HCT116 (cell line): ENCODE measurements around the gene APBA2. TPM values are rescaled to one million over a fixed set of nuclear protein-coding genes. Genes with fewer than 3 reads are reported as not detected.

Experiments used
- ATAC-seq: fragments of 200-7000 bp; cut with Tn5 transposase; 2 replicates; pipeline ENCODE4 v1.9.1; 2020; ENCODE audit warnings: mild to moderate bottlenecking, moderate library complexity
- BruUV-seq: library from RNA; stranded (reverse); fragments of 400-500 nt; replicated peaks from 2 replicates; lab custom pipeline; 2021; lab: Mats Ljungman, UMichigan
- CTCF ChIA-PET: fragments of 300-600 bp; sonication (Branson Sonifier 250); formaldehyde crosslinking; loops from one replicate; lab custom pipeline; 2021; ENCODE audit warnings: antibody characterized with exemption; lab: Charles Lee
- POLR2A ChIA-PET: fragments of 300-600, 350-600 bp; sonication (Branson Sonifier 250); formaldehyde crosslinking; loops from one replicate; lab custom pipeline; 2021; ENCODE audit warnings: antibody characterized with exemption; lab: Charles Lee
- RAD21 ChIA-PET, 2 experiments: fragments of 300-600 bp; sonication (Branson Sonifier 250); formaldehyde crosslinking; loops; one replicate each; lab custom pipeline; 2023; ENCODE audit warnings: low total read pairs in 2 of 2; ENCODE audit not compliant: uncharacterized antibody in 2 of 2, unreplicated experiment in 2 of 2, low non-redundant PET in 1 of 2; lab: Charles Lee
- DNase-seq: peaks from one replicate; pipeline ENCODE4 v3.0.0-alpha.2; 2010; ENCODE audit warnings: low read depth, low spot score
- H2AFZ ChIP-seq: fragments of 200-600 bp; shearing (Covaris generic), sonication (generic); 2 replicates; pipeline ENCODE4 v1.6.1; 2017; ENCODE audit warnings: low read depth, mixed run types, mixed read lengths, antibody characterized with exemption, low read length; ENCODE audit not compliant: poor library complexity, severe bottlenecking
- H3K27ac ChIP-seq: 2 replicates; pipeline ENCODE4 v1.5.1; 2012; ENCODE audit warnings: low read depth, low read length
- H3K27me3 ChIP-seq: fragments of 200-600 bp; sonication (generic); 2 replicates; pipeline ENCODE4 v1.6.1; 2016; ENCODE audit warnings: mixed run types, low read length, mixed read lengths; ENCODE audit not compliant: insufficient read depth
- H3K36me3 ChIP-seq, 2 experiments: fragments of 200-500 bp in 1 of 2; fragments of 200-600 bp in 1 of 2; sonication (Bioruptor generic) in 1 of 2; sonication (generic) in 1 of 2; 2 replicates each; pipeline versions ENCODE4 v1.5.1 to v1.6.1; 2014 to 2016; ENCODE audit warnings: low read length in 2 of 2, inconsistent platforms in 1 of 2, mixed read lengths in 1 of 2, mixed run types in 1 of 2; ENCODE audit not compliant: insufficient read depth in 2 of 2, control insufficient read depth in 1 of 2
- H3K4me1 ChIP-seq, 2 experiments: fragments of 200-600 bp in 1 of 2; sonication (generic) in 1 of 2; 2 replicates each; pipeline versions ENCODE4 v1.5.1 to v1.6.1; 2012 to 2017; ENCODE audit warnings: low read length in 2 of 2, inconsistent platforms in 1 of 2, mild to moderate bottlenecking in 1 of 2, mixed read lengths in 1 of 2, mixed run types in 1 of 2, moderate library complexity in 1 of 2; ENCODE audit not compliant: insufficient read depth in 2 of 2, control insufficient read depth in 1 of 2
- H3K4me2 ChIP-seq: fragments of 200-600 bp; sonication (generic); 2 replicates; pipeline ENCODE4 v1.6.1; 2017; ENCODE audit warnings: mixed run types, low read length, mixed read lengths
- H3K4me3 ChIP-seq, 2 experiments: fragments of 200-600 bp in 1 of 2; sonication (generic) in 1 of 2; replicated peaks in 1 of 2; 2 replicates each; pipeline ENCODE4 v1.5.1; 2011 to 2016; ENCODE audit warnings: low read length in 2 of 2, control low read depth in 1 of 2, low read depth in 1 of 2, mild to moderate bottlenecking in 1 of 2, mixed read lengths in 1 of 2, mixed run types in 1 of 2
- H3K79me2 ChIP-seq: fragments of 200-600 bp; sonication (generic); 2 replicates; pipeline ENCODE4 v1.6.1; 2017; ENCODE audit warnings: mild to moderate bottlenecking, mixed run types, low read length, moderate library complexity, mixed read lengths; ENCODE audit not compliant: insufficient read depth
- H3K9ac ChIP-seq: fragments of 200-600 bp; sonication (generic); 2 replicates; pipeline ENCODE4 v1.6.1; 2016; ENCODE audit warnings: low read length, mixed read lengths
- H3K9me2 ChIP-seq: fragments of 200-600 bp; sonication (generic), shearing (Covaris generic); 2 replicates; pipeline ENCODE4 v1.6.1; 2017; ENCODE audit warnings: mixed run types, mild to moderate bottlenecking, moderate library complexity; ENCODE audit not compliant: insufficient read depth
- H3K9me3 ChIP-seq, 2 experiments: fragments of 200-500 bp in 1 of 2; fragments of 200-600 bp in 1 of 2; sonication (Bioruptor generic) in 1 of 2; sonication (generic) in 1 of 2; 2 replicates each; pipeline ENCODE4 v1.6.1; 2014 to 2017; ENCODE audit warnings: low read length in 2 of 2, mixed read lengths in 2 of 2, inconsistent platforms in 1 of 2, low read depth in 1 of 2, mild to moderate bottlenecking in 1 of 2, mixed run types in 1 of 2, moderate library complexity in 1 of 2; ENCODE audit not compliant: control insufficient read depth in 1 of 2, insufficient read depth in 1 of 2
- H4K20me1 ChIP-seq: fragments of 200-600 bp; sonication (generic), shearing (Covaris generic); 2 replicates; pipeline ENCODE4 v1.6.1; 2017; ENCODE audit warnings: mixed run types, mild to moderate bottlenecking, moderate library complexity; ENCODE audit not compliant: insufficient read depth
- CBX3 ChIP-seq: IDR thresholded peaks from 2 replicates; pipeline ENCODE4 v1.6.1; 2012; ENCODE audit warnings: low read depth
- CTCF ChIP-seq, 3 experiments: fragments of 200-600 bp in 1 of 3; sonication (generic) in 1 of 3; IDR thresholded peaks in 2 of 3; conservative IDR thresholded peaks in 1 of 3; 2 replicates each; pipeline ENCODE4 v1.5.1; 2012 to 2017; ENCODE audit warnings: low read depth in 2 of 3, low read length in 2 of 3, antibody characterized with exemption in 1 of 3, borderline replicate concordance in 1 of 3, control low read depth in 1 of 3, mild to moderate bottlenecking in 1 of 3, mixed read lengths in 1 of 3, mixed run types in 1 of 3, moderate library complexity in 1 of 3; ENCODE audit not compliant: insufficient read depth in 1 of 3
- EGR1 ChIP-seq: IDR thresholded peaks from 2 replicates; pipeline ENCODE4 v1.6.1; 2012; ENCODE audit warnings: low read depth
- ELF1 ChIP-seq: IDR thresholded peaks from 2 replicates; pipeline ENCODE4 v1.6.1; 2012; ENCODE audit warnings: low read depth, borderline replicate concordance
- FOSL1 ChIP-seq: IDR thresholded peaks from 2 replicates; pipeline ENCODE4 v1.6.1; 2012; ENCODE audit warnings: low read depth
- POLR2A ChIP-seq: IDR thresholded peaks from 2 replicates; pipeline ENCODE4 v1.7.0; 2011; ENCODE audit warnings: borderline replicate concordance; ENCODE audit not compliant: insufficient read depth, insufficient read length; ENCODE audit errors: extremely low read depth
- POLR2AphosphoS5 ChIP-seq: IDR thresholded peaks from 2 replicates; pipeline ENCODE4 v1.6.1; 2011; ENCODE audit warnings: mild to moderate bottlenecking, low read depth, low read length, moderate library complexity
- SIN3A ChIP-seq: IDR thresholded peaks from 2 replicates; pipeline ENCODE4 v1.6.1; 2012; ENCODE audit warnings: low read depth
- SRF ChIP-seq: IDR thresholded peaks from 2 replicates; pipeline ENCODE4 v1.6.1; 2012; ENCODE audit warnings: low read depth
- TCF7L2 ChIP-seq: IDR thresholded peaks from 2 replicates; pipeline ENCODE4 v1.7.0; 2011; ENCODE audit warnings: borderline replicate concordance, inconsistent platforms; ENCODE audit not compliant: insufficient read depth, insufficient read length; ENCODE audit errors: extremely low read depth
- YY1 ChIP-seq: IDR thresholded peaks from 2 replicates; pipeline ENCODE4 v1.6.1; 2011; ENCODE audit warnings: low read length, low read depth, moderate library complexity, mild to moderate bottlenecking; ENCODE audit not compliant: insufficient replicate concordance; ENCODE audit errors: extremely low read depth
- ZFX ChIP-seq: fragments of 450-650 bp; IDR thresholded peaks from 2 replicates; pipeline ENCODE4 v1.6.1; 2017
- ZNF274 ChIP-seq: fragments of 200-500 bp; sonication (Bioruptor generic); IDR thresholded peaks from 2 replicates; pipeline ENCODE4 v1.6.1; 2014; ENCODE audit warnings: mild to moderate bottlenecking, low read depth, low read length, inconsistent platforms
- intact Hi-C: fragments of 100-400 bp; cut with micrococcal nuclease; formaldehyde crosslinking; loops from 2 replicates; pipeline ENCODE4 v1.10.0; 2022
- total RNA-seq: library from RNA; stranded (reverse); gene quantifications from one replicate; pipeline ENCODE4 v1.2.1, GENCODE V29; 2021; ENCODE audit not compliant: unreplicated experiment
- TF ChIP-seq, protein P1 (sequence below): IDR thresholded peaks from 2 replicates; pipeline ENCODE4 v1.6.1; 2012
- TF ChIP-seq, protein P2 (sequence below): IDR thresholded peaks from 2 replicates; pipeline ENCODE4 v1.6.1; 2012; ENCODE audit warnings: low read depth

APBA2 gene
- total RNA-seq, 1 experiment from 2014 or later = 0.47 TPM

DNA sequence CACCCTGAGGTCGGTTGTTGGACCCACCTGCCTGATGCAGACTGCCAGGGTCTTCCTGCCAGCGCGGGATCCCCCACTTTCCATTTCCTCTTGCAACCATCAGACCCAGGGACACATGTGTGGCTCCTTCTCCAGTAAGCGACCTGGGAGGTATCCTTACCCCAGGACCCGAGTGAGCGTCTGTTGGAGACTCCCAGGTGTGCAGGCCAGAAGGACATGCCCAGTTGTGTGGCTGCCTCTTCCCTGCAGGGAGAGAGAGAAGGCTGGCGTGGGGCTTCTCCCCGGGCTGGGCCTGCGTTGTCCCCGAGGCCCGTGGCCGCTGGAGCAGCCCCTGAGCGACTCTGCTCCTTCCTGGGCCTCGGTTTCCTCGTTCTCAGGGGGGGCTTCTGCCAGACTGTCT, 56.8 kb downstream of the APBA2 start (continued):
- TF ChIP-seq EGR1 = no peak
- TF ChIP-seq FOSL1 = no peak
- TF ChIP-seq POLR2A = no peak
- TF ChIP-seq, all 23 proteins: peak for 0

- Histone ChIP-seq H3K9ac (no peak overlapping the region), H4K20me1 (no peaks in the 10 kb centered on the region), H3K9me2 (no peaks in the 10 kb centered on the region), H3K4me3 (no peak overlapping the region), H3K9me3 (no peaks in the 10 kb centered on the region), H3K36me3 (no peaks in the 10 kb centered on the region), H3K27ac (no peak overlapping the region), H3K27me3 (no peaks in the 10 kb centered on the region), H2AFZ (no peak overlapping the region), H3K79me2 (no peaks in the 10 kb centered on the region), H3K4me2 (no peak overlapping the region), H3K4me1 (no peaks in the 10 kb centered on the region)
- CTCF ChIA-PET = no interaction called here
- BruUV-seq = no TSS peak
- TF ChIP-seq ZFX (no peak), SIN3A (no peak), EGR1 (no peak), POLR2AphosphoS5 (no peak), TCF7L2 (no peak), CBX3 (no peak), YY1 (no peak)
- RAD21 ChIA-PET = no interaction called here
- intact Hi-C loops = no loop called here
- POLR2A ChIA-PET = no interaction called here
- DNase-seq = no peak
- ATAC-seq = no peak
These were observed 57.4 kb downstream of the APBA2 start for GRCh38 chr15:28943146-28943545.

DNA sequence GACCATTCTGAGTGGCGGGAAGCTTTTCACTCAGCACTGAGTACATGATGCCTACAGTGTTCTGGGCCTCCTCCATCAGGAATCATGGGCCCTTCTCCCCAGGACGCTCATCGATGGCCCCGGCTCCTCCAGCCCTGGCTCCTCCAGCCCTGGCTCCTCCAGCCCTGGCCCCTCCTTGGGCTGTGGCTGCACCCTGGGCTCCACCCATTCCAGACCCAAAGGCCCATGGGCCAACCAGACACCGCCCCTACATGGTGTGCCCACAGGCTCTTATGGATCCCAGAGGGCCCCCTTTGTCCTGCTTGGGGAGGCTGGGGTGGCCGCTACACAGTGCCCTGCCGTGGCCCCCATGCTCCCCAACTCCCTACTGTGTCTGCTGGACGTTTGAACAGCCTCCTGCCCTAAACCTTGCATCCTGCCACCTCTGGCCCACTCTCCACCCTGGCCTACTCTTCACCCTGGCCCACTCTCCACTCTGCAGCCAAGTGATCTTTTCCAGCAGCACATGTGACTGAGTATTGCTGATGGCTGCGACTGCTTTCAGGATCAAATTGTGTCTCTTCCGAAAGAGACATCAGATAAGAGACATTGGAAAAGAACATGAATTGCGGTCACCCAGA, 57.9 kb downstream of the APBA2 start:
- DNase-seq (no peak), ATAC-seq (no peak)
- Histone ChIP-seq H3K4me3 (no peak overlapping the region), H3K4me2 (no peak overlapping the region), H3K9ac (no peak overlapping the region), H3K9me3 (no peaks in the 10 kb centered on the region), H4K20me1 (no peaks in the 10 kb centered on the region), H3K27ac (no peak overlapping the region), H3K36me3 (no peaks in the 10 kb centered on the region), H3K79me2 (no peaks in the 10 kb centered on the region), H3K4me1 (no peaks in the 10 kb centered on the region), H3K9me2 (no peaks in the 10 kb centered on the region), H3K27me3 (no peaks in the 10 kb centered on the region), H2AFZ (no peak overlapping the region)
- no TSS peak for BruUV-seq
- ChIA-PET POLR2A (no interaction called here), CTCF (no interaction called here), RAD21 (no interaction called here)
- intact Hi-C loops = no loop called here
- TF ChIP-seq CTCF (IDR thresholded peaks at IDR 0.05 in 2 of 3, conservative IDR thresholded peaks at IDR 0.05 in 1 of 3; ENCODE audit: borderline replicate concordance in 1 of 3, insufficient read depth in 1 of 3, low read depth in 2 of 3, low read length in 2 of 3) (no peak), SRF (no peak), ZNF274 (no peak), EGR1 (no peak), ELF1 (no peak)
- TF ChIP-seq, protein P1, sequence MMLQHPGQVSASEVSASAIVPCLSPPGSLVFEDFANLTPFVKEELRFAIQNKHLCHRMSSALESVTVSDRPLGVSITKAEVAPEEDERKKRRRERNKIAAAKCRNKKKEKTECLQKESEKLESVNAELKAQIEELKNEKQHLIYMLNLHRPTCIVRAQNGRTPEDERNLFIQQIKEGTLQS = no peak
- TF ChIP-seq, protein P2, sequence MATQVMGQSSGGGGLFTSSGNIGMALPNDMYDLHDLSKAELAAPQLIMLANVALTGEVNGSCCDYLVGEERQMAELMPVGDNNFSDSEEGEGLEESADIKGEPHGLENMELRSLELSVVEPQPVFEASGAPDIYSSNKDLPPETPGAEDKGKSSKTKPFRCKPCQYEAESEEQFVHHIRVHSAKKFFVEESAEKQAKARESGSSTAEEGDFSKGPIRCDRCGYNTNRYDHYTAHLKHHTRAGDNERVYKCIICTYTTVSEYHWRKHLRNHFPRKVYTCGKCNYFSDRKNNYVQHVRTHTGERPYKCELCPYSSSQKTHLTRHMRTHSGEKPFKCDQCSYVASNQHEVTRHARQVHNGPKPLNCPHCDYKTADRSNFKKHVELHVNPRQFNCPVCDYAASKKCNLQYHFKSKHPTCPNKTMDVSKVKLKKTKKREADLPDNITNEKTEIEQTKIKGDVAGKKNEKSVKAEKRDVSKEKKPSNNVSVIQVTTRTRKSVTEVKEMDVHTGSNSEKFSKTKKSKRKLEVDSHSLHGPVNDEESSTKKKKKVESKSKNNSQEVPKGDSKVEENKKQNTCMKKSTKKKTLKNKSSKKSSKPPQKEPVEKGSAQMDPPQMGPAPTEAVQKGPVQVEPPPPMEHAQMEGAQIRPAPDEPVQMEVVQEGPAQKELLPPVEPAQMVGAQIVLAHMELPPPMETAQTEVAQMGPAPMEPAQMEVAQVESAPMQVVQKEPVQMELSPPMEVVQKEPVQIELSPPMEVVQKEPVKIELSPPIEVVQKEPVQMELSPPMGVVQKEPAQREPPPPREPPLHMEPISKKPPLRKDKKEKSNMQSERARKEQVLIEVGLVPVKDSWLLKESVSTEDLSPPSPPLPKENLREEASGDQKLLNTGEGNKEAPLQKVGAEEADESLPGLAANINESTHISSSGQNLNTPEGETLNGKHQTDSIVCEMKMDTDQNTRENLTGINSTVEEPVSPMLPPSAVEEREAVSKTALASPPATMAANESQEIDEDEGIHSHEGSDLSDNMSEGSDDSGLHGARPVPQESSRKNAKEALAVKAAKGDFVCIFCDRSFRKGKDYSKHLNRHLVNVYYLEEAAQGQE = no peak
